GM12878 (cell line): ENCODE measurements around the gene ZNF428. TPM values are rescaled to one million over a fixed set of nuclear protein-coding genes. Genes with fewer than 3 reads are reported as not detected.

ENCODE experiments used
- ATAC-seq: fragments of 200-7000 bp; cut with Tn5 transposase; 3 replicates; pipeline ENCODE4 v1.9.1; 2020; ENCODE audit warnings: mild to moderate bottlenecking, moderate library complexity
- BruUV-seq: library from RNA; stranded (reverse); fragments of 400-500 nt; replicated peaks from 2 replicates; lab custom pipeline; 2021; lab: Mats Ljungman, UMichigan
- CTCF ChIA-PET: fragments of 300-600 bp; sonication (Branson Sonifier 250); formaldehyde crosslinking; extraction: SDS; loops from one replicate; lab custom pipeline; 2021; ENCODE audit warnings: inconsistent platforms; lab: Yijun Ruan, JAX
- POLR2A ChIA-PET: fragments of 350-600 bp; formaldehyde crosslinking; extraction: SDS; loops from one replicate; lab custom pipeline; 2021; ENCODE audit warnings: inconsistent platforms; lab: Charles Lee
- RAD21 ChIA-PET: fragments of 300-600 bp; sonication (Branson Sonifier 250); formaldehyde crosslinking; loops from one replicate; lab custom pipeline; 2023; ENCODE audit warnings: antibody characterized with exemption; ENCODE audit not compliant: unreplicated experiment; lab: Charles Lee
- SMC1A ChIA-PET: fragments of 300-600 bp; sonication (Branson Sonifier 250); formaldehyde crosslinking; loops from one replicate; lab custom pipeline; 2023; ENCODE audit not compliant: unreplicated experiment, uncharacterized antibody; lab: Charles Lee
- DNase-seq: peaks from one replicate; pipeline ENCODE4 v3.0.0-alpha.2; 2011; ENCODE audit warnings: low read depth, low spot score
- FAIRE-seq: peaks from 3 replicates; lab custom pipeline; 2011; peaks lifted over from hg19 to GRCh38; lab: Jason Lieb, UNC
- H2AFZ ChIP-seq: 2 replicates; pipeline ENCODE4 v1.6.0; 2011; ENCODE audit warnings: low read depth, low read length, control low read depth; ENCODE audit not compliant: control insufficient read depth
- H3K27ac ChIP-seq: 2 replicates; pipeline ENCODE4 v1.5.1; 2011; ENCODE audit warnings: control low read depth; ENCODE audit not compliant: control insufficient read depth, insufficient read depth
- H3K27me3 ChIP-seq, 2 experiments: replicated peaks in 1 of 2; 2 replicates each; pipeline versions ENCODE4 v1.6.0 to v1.6.1; 2011; ENCODE audit warnings: low read length in 1 of 2; ENCODE audit not compliant: control insufficient read depth in 2 of 2, insufficient read depth in 2 of 2
- H3K36me3 ChIP-seq, 2 experiments: 2 replicates each; pipeline ENCODE4 v1.5.1; 2011; ENCODE audit warnings: low read length in 1 of 2; ENCODE audit not compliant: control insufficient read depth in 2 of 2, insufficient read depth in 2 of 2
- H3K4me1 ChIP-seq: 2 replicates; pipeline ENCODE4 v1.6.1; 2011; ENCODE audit warnings: mild to moderate bottlenecking, low read length, moderate library complexity, mixed read lengths; ENCODE audit not compliant: control insufficient read depth, insufficient read depth
- H3K4me2 ChIP-seq: 2 replicates; pipeline ENCODE4 v1.6.0; 2011; ENCODE audit warnings: control low read depth; ENCODE audit not compliant: control insufficient read depth, insufficient read depth
- H3K4me3 ChIP-seq: fragments of 200-600 bp; sonication (generic); 2 replicates; pipeline ENCODE4 v1.5.1; 2016
- H3K79me2 ChIP-seq: 2 replicates; pipeline ENCODE4 v1.6.0; 2011; ENCODE audit warnings: low read length; ENCODE audit not compliant: control insufficient read depth, insufficient read depth
- H3K9ac ChIP-seq: 2 replicates; pipeline ENCODE4 v1.8.0; 2011; ENCODE audit warnings: low read length, control low read depth, mixed read lengths; ENCODE audit not compliant: control insufficient read depth, insufficient read depth
- H3K9me3 ChIP-seq: replicated peaks from 3 replicates; pipeline ENCODE4 v1.5.1; 2011; ENCODE audit warnings: mild to moderate bottlenecking, low read length; ENCODE audit not compliant: control insufficient read depth, insufficient read depth
- H4K20me1 ChIP-seq: 2 replicates; pipeline ENCODE4 v1.6.0; 2011; ENCODE audit not compliant: control insufficient read depth, insufficient read depth
- DPF2 ChIP-seq: fragments of 450-650 bp; IDR thresholded peaks from 2 replicates; pipeline ENCODE4 v1.6.1; 2017; ENCODE audit warnings: mild to moderate bottlenecking
- POLR2A ChIP-seq: IDR thresholded peaks from 2 replicates; pipeline ENCODE4 v1.6.1; 2011; ENCODE audit warnings: low read depth, mild to moderate bottlenecking, low read length
- POLR2AphosphoS5 ChIP-seq: IDR thresholded peaks from 2 replicates; pipeline ENCODE4 v1.6.1; 2011; ENCODE audit warnings: mild to moderate bottlenecking, low read length, inconsistent platforms
- WGBS: methylation state at CpG from one replicate; pipeline ENCODE4 v1.1.6; 2016; ENCODE audit warnings: low lambda C conversion rate; ENCODE audit not compliant: insufficient replicate concordance, insufficient coverage; ENCODE audit errors: missing lambda C conversion rate; 5-methylcytosine and 5-hydroxymethylcytosine counted together
- in situ Hi-C: fragments of 300-500 bp; cut with MboI; formaldehyde crosslinking; loops from 9 replicates; pipeline ENCODE4 v1.14.3; 2018; ENCODE audit warnings: mixed read lengths
- intact Hi-C: fragments of 100-400 bp; cut with micrococcal nuclease; formaldehyde crosslinking; loops from one replicate; pipeline ENCODE4 v1.14.2; 2022; ENCODE audit not compliant: unreplicated experiment
- polyA plus RNA-seq, 11 experiments: library from polyadenylated mRNA; depleted of rRNA in 4 of 11; unstranded in 6 of 11; stranded (reverse) in 5 of 11; fragments of >200 nt; fragmentation: Nextera tagmentation in 4 of 11; fragmentation: Illumina TruSeq in 1 of 11; extraction: Ambion mirVana in 4 of 11; extraction: Trizol in 1 of 11; gene quantifications; 1 replicate in 1 of 11; 2 replicates in 10 of 11; pipeline versions ENCODE4 v1.2.1 to v1.2.3, GENCODE V29; 2011 to 2016; ENCODE audit warnings: inconsistent platforms in 2 of 11, missing spikeins in 2 of 11, low read depth in 1 of 11
- total RNA-seq, 4 experiments: library from RNA; depleted of rRNA in 3 of 4; stranded (reverse); fragments of >200 nt in 3 of 4; fragmentation: Illumina TruSeq in 1 of 4; extraction: Trizol in 1 of 4; gene quantifications; 2 replicates each; pipeline versions ENCODE4 v1.2.1 to v1.2.3, GENCODE V29; 2013 to 2021
- TF ChIP-seq, protein P1 (sequence below): fragments of 450-650 bp; IDR thresholded peaks from 2 replicates; pipeline ENCODE4 v1.6.1; 2017; ENCODE audit warnings: mild to moderate bottlenecking, low read depth, inconsistent platforms; ENCODE audit not compliant: poor library complexity, severe bottlenecking

Gene ZNF428
- total and polyA plus RNA-seq, 10 of the 15 experiments (the other 5 are each of a cell fraction or from before 2014, with no cell fraction given) = 0.27 to 57.8 (median 20.4) TPM

DNA sequence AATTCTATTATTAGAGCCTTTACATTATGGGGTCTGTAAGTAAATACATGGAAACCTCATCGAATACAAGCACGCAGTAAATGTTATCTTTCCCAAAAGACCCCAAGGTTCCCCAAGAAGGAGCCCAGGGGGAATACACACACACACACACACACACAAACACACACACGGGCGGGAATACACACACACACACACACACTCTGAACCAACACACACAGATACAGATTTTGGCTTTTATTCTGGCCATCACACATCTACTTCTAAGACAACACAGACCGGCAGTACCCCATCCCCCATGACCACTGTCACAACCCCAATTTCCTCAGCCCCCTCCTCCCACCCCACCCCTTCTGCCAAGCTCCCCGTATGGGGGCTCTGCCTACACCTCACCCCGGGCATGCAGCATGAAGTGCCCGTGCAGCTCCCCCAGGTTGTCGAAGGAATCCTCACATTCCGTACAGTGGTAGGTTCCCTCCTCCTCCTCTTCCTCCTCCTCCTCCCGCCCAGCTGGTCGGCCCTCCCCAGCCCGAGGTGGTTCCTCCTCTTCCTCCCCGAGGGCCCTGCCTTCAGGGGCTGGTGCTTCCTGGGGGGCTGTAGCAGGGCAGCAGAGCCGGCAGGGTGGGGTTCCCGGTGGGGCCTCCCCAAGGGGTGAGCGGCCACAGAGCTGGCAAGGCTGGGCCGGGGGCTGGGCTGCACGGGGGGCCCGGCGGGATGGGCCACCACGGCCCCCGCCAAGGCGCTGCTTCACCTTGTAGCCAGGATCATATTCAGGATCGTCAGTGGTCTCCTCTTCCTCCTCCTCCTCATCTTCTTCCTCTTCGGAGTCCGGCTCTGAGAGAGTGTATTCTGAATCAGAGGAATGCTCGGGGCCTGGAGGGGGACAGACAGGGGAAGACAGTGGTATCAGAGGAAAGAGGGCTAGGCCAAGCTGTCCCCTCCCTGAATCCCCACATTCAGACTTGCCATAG, 11.9 kb downstream of the ZNF428 start:
- Histone ChIP-seq H3K4me2 (no peak overlapping the region), H3K4me1 (no peaks in the 10 kb centered on the region), H3K27ac (no peak overlapping the region), H3K9ac (no peak overlapping the region), H3K79me2 (peaks cover 1% of the 10 kb centered on the region; the same call in 1 of the 2 replicates), H3K27me3 (no peaks in the 10 kb centered on the region), H2AFZ (no peak overlapping the region), H3K4me3 (no peak overlapping the region), H3K36me3 (peaks cover 3 to 12% of the 10 kb centered on the region in 2 experiments; a peak in 3 of 4 replicates), H4K20me1 (no peaks in the 10 kb centered on the region), H3K9me3 (no peaks in the 10 kb centered on the region)
- in situ Hi-C loops = no loop called here
- WGBS = 72% methylated on average over 23 of the region's 28 CpGs
- DNase-seq = no peak
- intact Hi-C loops = no loop called here
- RAD21 ChIA-PET = no interaction called here
- SMC1A ChIA-PET = interaction anchor here (1.3 kb wide), 1 partner anchor 10 kb away, joined by 3 read pairs; no protein-coding TSS in a partner anchor
- POLR2A ChIA-PET = interaction anchor here (0.9 kb wide), 1 partner anchor 39 kb away, joined by 3 read pairs; no protein-coding TSS in a partner anchor
- FAIRE-seq = no peak
- ATAC-seq = no peak
- CTCF ChIA-PET = interaction anchor here (0.5 to 1.4 kb wide), 3 partner anchors 52 to 162 kb away, joined by 3 to 4 read pairs (median 3); no protein-coding TSS in a partner anchor
- no TSS peak for BruUV-seq
- TF ChIP-seq POLR2AphosphoS5 (peak; percentile 36; the same call in 1 of the 2 replicates), DPF2 (no peak)
- TF ChIP-seq, all 136 proteins: peak for 1

DNA sequence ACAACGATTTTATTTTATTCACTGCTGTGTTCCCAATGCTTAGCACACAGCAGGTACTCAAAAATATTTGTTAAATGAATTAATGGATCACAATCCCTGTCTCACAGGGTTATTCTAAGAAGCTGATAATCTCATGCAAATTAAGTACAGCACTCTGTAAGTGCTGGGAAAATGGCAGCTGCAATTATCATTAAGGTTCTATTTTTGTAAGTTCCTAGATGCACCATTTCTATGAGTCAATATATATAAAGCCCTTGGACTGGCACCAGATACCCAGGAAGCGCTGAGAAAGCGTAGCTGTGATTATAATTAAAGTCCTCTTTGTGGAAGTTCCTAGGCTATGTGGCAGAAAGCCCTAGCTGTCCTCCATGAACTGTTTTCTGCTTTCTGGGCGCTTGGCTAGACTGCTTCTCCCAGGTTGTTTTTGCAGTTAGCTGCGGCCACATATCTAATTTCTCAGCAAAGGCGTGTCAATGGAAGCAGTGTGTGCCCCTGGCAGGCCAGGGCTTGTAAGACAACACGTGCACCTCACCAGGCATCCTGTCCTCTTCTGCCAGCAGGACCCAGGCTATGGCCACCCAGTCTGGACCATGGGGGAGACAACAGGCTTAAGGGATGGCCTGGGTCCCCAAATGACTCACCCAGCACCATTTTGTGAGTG, 12.7 kb downstream of the ZNF428 start:
- H3K9ac ChIP-seq = no peak overlapping the region
- WGBS = 89% methylated on average over 7 of the region's 7 CpGs
- intact Hi-C loops = no loop called here
- no peaks in the 10 kb centered on the region for H4K20me1 ChIP-seq
- H3K4me3 ChIP-seq = no peak overlapping the region
- no peak overlapping the region for H3K4me2 ChIP-seq
- peaks cover 1 to 7% of the 10 kb centered on the region in 2 experiments; a peak in 3 of 4 replicates for H3K36me3 ChIP-seq
- POLR2A ChIA-PET = no interaction called here
- SMC1A ChIA-PET = interaction anchor here (1.3 kb wide), 1 partner anchor 9 kb away, joined by 3 read pairs; no protein-coding TSS in a partner anchor
- in situ Hi-C loops = no loop called here
- no peak for FAIRE-seq
- no peak overlapping the region for H3K27ac ChIP-seq
- no peaks in the 10 kb centered on the region for H3K9me3 ChIP-seq
- TF ChIP-seq, protein P1, sequence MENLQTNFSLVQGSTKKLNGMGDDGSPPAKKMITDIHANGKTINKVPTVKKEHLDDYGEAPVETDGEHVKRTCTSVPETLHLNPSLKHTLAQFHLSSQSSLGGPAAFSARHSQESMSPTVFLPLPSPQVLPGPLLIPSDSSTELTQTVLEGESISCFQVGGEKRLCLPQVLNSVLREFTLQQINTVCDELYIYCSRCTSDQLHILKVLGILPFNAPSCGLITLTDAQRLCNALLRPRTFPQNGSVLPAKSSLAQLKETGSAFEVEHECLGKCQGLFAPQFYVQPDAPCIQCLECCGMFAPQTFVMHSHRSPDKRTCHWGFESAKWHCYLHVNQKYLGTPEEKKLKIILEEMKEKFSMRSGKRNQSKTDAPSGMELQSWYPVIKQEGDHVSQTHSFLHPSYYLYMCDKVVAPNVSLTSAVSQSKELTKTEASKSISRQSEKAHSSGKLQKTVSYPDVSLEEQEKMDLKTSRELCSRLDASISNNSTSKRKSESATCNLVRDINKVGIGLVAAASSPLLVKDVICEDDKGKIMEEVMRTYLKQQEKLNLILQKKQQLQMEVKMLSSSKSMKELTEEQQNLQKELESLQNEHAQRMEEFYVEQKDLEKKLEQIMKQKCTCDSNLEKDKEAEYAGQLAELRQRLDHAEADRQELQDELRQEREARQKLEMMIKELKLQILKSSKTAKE = no peak
- TF ChIP-seq POLR2A = peak; percentile 18; the same call in 1 of the 2 replicates
- TF ChIP-seq, all 136 proteins: peak for 1
- DNase-seq (no peak), ATAC-seq (no peak)
- ChIA-PET RAD21 (interaction anchor here (1.0 kb wide), 1 partner anchor 87 kb away, joined by 5 read pairs; no protein-coding TSS in a partner anchor), CTCF (interaction anchor here (0.5 to 0.9 kb wide), 2 partner anchors 51 to 161 kb away, joined by 3 to 4 read pairs; no protein-coding TSS in a partner anchor)
- no TSS peak for BruUV-seq
- H3K4me1 ChIP-seq = no peaks in the 10 kb centered on the region
- no peaks in the 10 kb centered on the region for H3K27me3 ChIP-seq
- H3K79me2 ChIP-seq = no peaks in the 10 kb centered on the region
- H2AFZ ChIP-seq = no peak overlapping the region
